AG09309 (cell line): Measurements from ENCODE around the gene STRBP.

ENCODE experiments used
- DNase-seq: peaks from one replicate; pipeline ENCODE4 v3.0.0-alpha.2; 2010; ENCODE audit warnings: low read depth
- H3K4me3 ChIP-seq: 2 replicates; pipeline ENCODE4 v1.5.1; 2011; ENCODE audit warnings: mild to moderate bottlenecking, low read depth, low read length, moderate library complexity; ENCODE audit not compliant: control insufficient read depth
- CTCF ChIP-seq: IDR thresholded peaks from 2 replicates; pipeline ENCODE4 v1.5.1; 2011; ENCODE audit warnings: mild to moderate bottlenecking, low read depth, low read length, inconsistent platforms; ENCODE audit not compliant: insufficient read depth, control insufficient read depth; ENCODE audit errors: missing control alignments

STRBP gene

GRCh38 chr9:123165813-123166212 is 102.6 kb downstream of the STRBP start:
- H3K4me3 ChIP-seq = no peak overlapping the region
- TF ChIP-seq CTCF = no peak
- no peak for DNase-seq

- no peak for TF ChIP-seq CTCF
- H3K4me3 ChIP-seq = no peak overlapping the region
- no peak for DNase-seq
These were observed 104.1 kb downstream of the STRBP start for GRCh38 chr9:123164285-123164684.

GRCh38 chr9:123162791-123163345 is 105.5 kb downstream of the STRBP start:
- H3K4me3 ChIP-seq = no peak overlapping the region
- TF ChIP-seq CTCF = no peak
- no peak for DNase-seq

GRCh38 chr9:123162360-123162759 is 106.0 kb downstream of the STRBP start:
- no peak overlapping the region for H3K4me3 ChIP-seq
- TF ChIP-seq CTCF = no peak
- DNase-seq = no peak

- TF ChIP-seq CTCF = no peak
- no peak overlapping the region for H3K4me3 ChIP-seq
- DNase-seq = no peak
These were observed 111.2 kb downstream of the STRBP start for GRCh38 chr9:123157221-123157620.

- no peak for DNase-seq
- TF ChIP-seq CTCF = no peak
- no peak overlapping the region for H3K4me3 ChIP-seq
These were observed 117.5 kb downstream of the STRBP start for GRCh38 chr9:123150708-123151503.
